Panc1 (cell line): ENCODE results near the gene SFTPD.

Experiments
- CTCF ChIP-seq: fragments of 450-650 bp; IDR thresholded peaks from 2 replicates; pipeline ENCODE4 v1.5.1; 2017; ENCODE audit warnings: mild to moderate bottlenecking
- POLR2AphosphoS5 ChIP-seq: IDR thresholded peaks from 2 replicates; pipeline ENCODE4 v1.6.1; 2012; ENCODE audit warnings: mild to moderate bottlenecking, low read depth, low read length, moderate library complexity
- TCF7L2 ChIP-seq: IDR thresholded peaks from 2 replicates; pipeline ENCODE4 v1.6.1; 2011; ENCODE audit warnings: mild to moderate bottlenecking, low read depth, low read length, inconsistent platforms
- TF ChIP-seq, protein P1 (sequence below), 2 experiments: IDR thresholded peaks; 2 replicates each; pipeline ENCODE4 v1.6.1; 2011 to 2012; ENCODE audit warnings: low read depth in 2 of 2, control low read depth in 1 of 2, low read length in 1 of 2, mild to moderate bottlenecking in 1 of 2, moderate library complexity in 1 of 2; ENCODE audit not compliant: insufficient read depth in 1 of 2

DNA sequence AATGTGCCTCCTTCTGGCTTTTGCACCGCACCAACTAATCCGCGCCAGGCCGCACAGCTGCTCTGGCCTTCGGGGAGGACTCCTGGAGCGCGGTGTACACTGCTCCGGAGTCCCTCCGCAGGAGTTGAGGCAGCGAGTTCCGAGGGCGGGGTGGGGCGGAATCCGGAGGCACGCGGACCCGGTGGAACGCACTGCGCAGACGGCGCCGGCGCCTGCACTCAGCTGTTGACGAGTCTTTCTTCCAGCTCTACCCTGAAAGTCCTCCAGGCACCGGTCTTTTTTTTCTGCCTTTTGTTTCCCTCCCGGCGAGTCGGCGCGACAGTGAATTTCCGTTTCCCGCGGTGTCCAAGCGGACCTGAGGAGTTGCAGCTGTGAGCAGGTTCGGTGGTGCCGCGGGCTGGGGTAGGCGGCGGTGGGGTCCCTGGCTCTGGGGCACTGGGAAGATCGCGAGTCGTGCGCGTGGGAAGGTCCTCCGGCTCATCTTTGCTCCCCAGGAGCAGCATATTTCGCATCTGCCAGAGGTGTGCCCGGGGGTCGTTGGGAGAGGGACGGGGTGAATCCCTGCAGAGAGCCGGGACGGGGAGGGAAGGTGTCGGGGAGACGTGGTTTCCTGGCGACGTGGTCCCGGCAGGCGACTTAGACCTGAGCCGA, 44.1 kb downstream of the SFTPD start:
- TF ChIP-seq CTCF (no peak), POLR2AphosphoS5 (no peak), TCF7L2 (no peak)
- TF ChIP-seq, protein P1, sequence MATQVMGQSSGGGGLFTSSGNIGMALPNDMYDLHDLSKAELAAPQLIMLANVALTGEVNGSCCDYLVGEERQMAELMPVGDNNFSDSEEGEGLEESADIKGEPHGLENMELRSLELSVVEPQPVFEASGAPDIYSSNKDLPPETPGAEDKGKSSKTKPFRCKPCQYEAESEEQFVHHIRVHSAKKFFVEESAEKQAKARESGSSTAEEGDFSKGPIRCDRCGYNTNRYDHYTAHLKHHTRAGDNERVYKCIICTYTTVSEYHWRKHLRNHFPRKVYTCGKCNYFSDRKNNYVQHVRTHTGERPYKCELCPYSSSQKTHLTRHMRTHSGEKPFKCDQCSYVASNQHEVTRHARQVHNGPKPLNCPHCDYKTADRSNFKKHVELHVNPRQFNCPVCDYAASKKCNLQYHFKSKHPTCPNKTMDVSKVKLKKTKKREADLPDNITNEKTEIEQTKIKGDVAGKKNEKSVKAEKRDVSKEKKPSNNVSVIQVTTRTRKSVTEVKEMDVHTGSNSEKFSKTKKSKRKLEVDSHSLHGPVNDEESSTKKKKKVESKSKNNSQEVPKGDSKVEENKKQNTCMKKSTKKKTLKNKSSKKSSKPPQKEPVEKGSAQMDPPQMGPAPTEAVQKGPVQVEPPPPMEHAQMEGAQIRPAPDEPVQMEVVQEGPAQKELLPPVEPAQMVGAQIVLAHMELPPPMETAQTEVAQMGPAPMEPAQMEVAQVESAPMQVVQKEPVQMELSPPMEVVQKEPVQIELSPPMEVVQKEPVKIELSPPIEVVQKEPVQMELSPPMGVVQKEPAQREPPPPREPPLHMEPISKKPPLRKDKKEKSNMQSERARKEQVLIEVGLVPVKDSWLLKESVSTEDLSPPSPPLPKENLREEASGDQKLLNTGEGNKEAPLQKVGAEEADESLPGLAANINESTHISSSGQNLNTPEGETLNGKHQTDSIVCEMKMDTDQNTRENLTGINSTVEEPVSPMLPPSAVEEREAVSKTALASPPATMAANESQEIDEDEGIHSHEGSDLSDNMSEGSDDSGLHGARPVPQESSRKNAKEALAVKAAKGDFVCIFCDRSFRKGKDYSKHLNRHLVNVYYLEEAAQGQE (IDR thresholded peaks at IDR 0.05; ENCODE audit: insufficient read depth in 1 of 2, low read depth in 2 of 2, low read length in 1 of 2), result no peak
